Endometrium (tissue), 2 donors: Measurements from ENCODE around the gene ZFYVE28.

Experiments used
- FAIRE-seq: peaks from 2 replicates; lab custom pipeline; 2012; peaks lifted over from hg19 to GRCh38; lab: Jason Lieb, UNC
- donor health status: control.
- donor health status: control.

ZFYVE28 gene

GRCh38 chr4:2367626-2368025, 50.8 kb downstream of the ZFYVE28 start:
- FAIRE-seq: no peak

- FAIRE-seq: no peak
Measured at GRCh38 chr4:2366252-2367192, 51.9 kb downstream of the ZFYVE28 start.

GRCh38 chr4:2365913-2366210, 52.6 kb downstream of the ZFYVE28 start:
- no peak for FAIRE-seq

- FAIRE-seq: no peak
Measured at GRCh38 chr4:2365054-2365912, 53.2 kb downstream of the ZFYVE28 start.

- no peak for FAIRE-seq
Measured at GRCh38 chr4:2364654-2365053, 53.8 kb downstream of the ZFYVE28 start.

- no peak for FAIRE-seq
Measured at GRCh38 chr4:2363951-2364653, 54.3 kb downstream of the ZFYVE28 start.

- no peak for FAIRE-seq
Measured at GRCh38 chr4:2363056-2363721, 55.3 kb downstream of the ZFYVE28 start.

- no peak for FAIRE-seq
Measured at GRCh38 chr4:2362266-2363055, 56.0 kb downstream of the ZFYVE28 start.

- FAIRE-seq: no peak
Measured at GRCh38 chr4:2361366-2362265, 56.8 kb downstream of the ZFYVE28 start.

GRCh38 chr4:2360396-2360730, 58.1 kb downstream of the ZFYVE28 start:
- FAIRE-seq: no peak

GRCh38 chr4:2359591-2360395, 58.7 kb downstream of the ZFYVE28 start:
- no peak for FAIRE-seq

GRCh38 chr4:2357821-2358745, 60.4 kb downstream of the ZFYVE28 start:
- no peak for FAIRE-seq

- no peak for FAIRE-seq
Measured at GRCh38 chr4:2356123-2357069, 62.0 kb downstream of the ZFYVE28 start.

- FAIRE-seq: no peak
Measured at GRCh38 chr4:2354760-2355159, 63.7 kb downstream of the ZFYVE28 start.

GRCh38 chr4:2354118-2354517, 64.3 kb downstream of the ZFYVE28 start:
- FAIRE-seq: no peak

GRCh38 chr4:2353222-2354107, 65.0 kb downstream of the ZFYVE28 start:
- no peak for FAIRE-seq
